ENCODE measurements around the gene RBM8A.

Gene RBM8A

DNA sequence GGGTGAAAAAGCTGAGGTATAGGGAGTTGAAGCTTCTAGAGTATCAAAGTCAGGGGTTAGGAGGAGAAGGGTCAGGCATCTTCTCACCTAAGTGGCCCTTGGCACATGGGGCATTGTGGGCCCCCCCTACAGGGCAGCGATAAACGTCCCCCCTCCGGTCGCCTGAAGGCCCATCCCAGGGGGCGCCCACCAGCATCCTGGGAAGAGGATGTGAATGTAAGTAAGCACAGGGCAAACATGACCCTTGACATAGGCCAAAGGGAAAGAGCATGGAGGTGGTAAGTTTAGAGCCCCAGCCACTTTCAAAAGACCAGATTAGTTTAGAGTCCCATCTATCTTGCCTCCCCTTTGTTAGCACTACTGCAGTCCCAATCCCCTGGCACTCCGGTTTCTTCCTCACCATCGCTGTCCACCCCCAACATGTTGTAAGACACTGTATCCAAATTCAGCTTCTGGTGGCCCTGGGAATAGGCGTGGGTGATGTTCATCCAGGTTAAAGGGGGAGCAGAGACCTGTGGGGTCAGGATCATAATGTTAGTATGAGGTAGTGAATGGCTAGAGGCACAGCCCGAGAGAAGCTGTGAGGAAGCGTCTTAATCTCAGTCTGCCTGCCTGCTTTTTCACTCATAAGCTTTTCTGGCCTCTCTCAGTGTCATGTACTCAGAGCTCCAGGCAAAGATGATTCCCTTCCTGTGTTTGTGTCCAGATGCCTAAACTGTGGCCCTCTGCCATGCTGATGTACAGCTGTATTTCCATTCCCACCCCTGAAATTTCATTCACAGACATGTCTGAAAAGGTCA, 20.1 kb downstream of the RBM8A start:
- no peak for TF ChIP-seq POU6F1 (CRISPR knock-in tag; IDR thresholded peaks at IDR 0.05; ENCODE audit: borderline replicate concordance, low read depth)
- no peak for TF ChIP-seq GLIS3 (CRISPR knock-in tag; IDR thresholded peaks at IDR 0.05)
- no peak for TF ChIP-seq OSR1 (CRISPR knock-in tag; IDR thresholded peaks at IDR 0.05)
- TF ChIP-seq, protein P1, sequence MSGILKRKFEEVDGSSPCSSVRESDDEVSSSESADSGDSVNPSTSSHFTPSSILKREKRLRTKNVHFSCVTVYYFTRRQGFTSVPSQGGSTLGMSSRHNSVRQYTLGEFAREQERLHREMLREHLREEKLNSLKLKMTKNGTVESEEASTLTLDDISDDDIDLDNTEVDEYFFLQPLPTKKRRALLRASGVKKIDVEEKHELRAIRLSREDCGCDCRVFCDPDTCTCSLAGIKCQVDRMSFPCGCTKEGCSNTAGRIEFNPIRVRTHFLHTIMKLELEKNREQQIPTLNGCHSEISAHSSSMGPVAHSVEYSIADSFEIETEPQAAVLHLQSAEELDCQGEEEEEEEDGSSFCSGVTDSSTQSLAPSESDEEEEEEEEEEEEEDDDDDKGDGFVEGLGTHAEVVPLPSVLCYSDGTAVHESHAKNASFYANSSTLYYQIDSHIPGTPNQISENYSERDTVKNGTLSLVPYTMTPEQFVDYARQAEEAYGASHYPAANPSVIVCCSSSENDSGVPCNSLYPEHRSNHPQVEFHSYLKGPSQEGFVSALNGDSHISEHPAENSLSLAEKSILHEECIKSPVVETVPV (CRISPR knock-in tag; IDR thresholded peaks at IDR 0.05): no peak
- TF ChIP-seq SNAI2 (CRISPR knock-in tag; IDR thresholded peaks at IDR 0.05): no peak
- no peak for TF ChIP-seq ARNTL (CRISPR knock-in tag; IDR thresholded peaks at IDR 0.05; ENCODE audit: borderline replicate concordance, low read depth)
- TF ChIP-seq ZNF8 (CRISPR knock-in tag; IDR thresholded peaks at IDR 0.05): no peak
- no peak for TF ChIP-seq ESRRG (CRISPR knock-in tag; IDR thresholded peaks at IDR 0.05)
- TF ChIP-seq PPARA (CRISPR knock-in tag; IDR thresholded peaks at IDR 0.05; ENCODE audit: borderline replicate concordance): no peak
- TF ChIP-seq TCF4 (CRISPR knock-in tag; IDR thresholded peaks at IDR 0.05; ENCODE audit: borderline replicate concordance): no peak
- ATAC-seq: no peak; the same call in 2 of the 3 replicates

GRCh38 chr1:145901312-145902021, 25.8 kb downstream of the RBM8A start:
- ATAC-seq: peak; percentile 54; the same call in 2 of the 3 replicates
- TF ChIP-seq ZC3H10 (CRISPR knock-in tag; IDR thresholded peaks at IDR 0.05): no peak
- no peak for TF ChIP-seq TOX (CRISPR knock-in tag; IDR thresholded peaks at IDR 0.05; ENCODE audit: borderline replicate concordance)
- TF ChIP-seq, protein P1 (CRISPR knock-in tag; IDR thresholded peaks at IDR 0.05): no peak
- TF ChIP-seq RARB (CRISPR knock-in tag; IDR thresholded peaks at IDR 0.05): no peak
- no peak for TF ChIP-seq POU6F1 (CRISPR knock-in tag; IDR thresholded peaks at IDR 0.05; ENCODE audit: borderline replicate concordance, low read depth)
- TF ChIP-seq ESRRG (CRISPR knock-in tag; IDR thresholded peaks at IDR 0.05): no peak
- no peak for TF ChIP-seq GLIS3 (CRISPR knock-in tag; IDR thresholded peaks at IDR 0.05)
- TF ChIP-seq ZFP3 (CRISPR knock-in tag; IDR thresholded peaks at IDR 0.05): no peak
- no peak for TF ChIP-seq ZNF565 (CRISPR knock-in tag; conservative IDR thresholded peaks at IDR 0.05; ENCODE audit: low read depth)
- TF ChIP-seq, protein P2, sequence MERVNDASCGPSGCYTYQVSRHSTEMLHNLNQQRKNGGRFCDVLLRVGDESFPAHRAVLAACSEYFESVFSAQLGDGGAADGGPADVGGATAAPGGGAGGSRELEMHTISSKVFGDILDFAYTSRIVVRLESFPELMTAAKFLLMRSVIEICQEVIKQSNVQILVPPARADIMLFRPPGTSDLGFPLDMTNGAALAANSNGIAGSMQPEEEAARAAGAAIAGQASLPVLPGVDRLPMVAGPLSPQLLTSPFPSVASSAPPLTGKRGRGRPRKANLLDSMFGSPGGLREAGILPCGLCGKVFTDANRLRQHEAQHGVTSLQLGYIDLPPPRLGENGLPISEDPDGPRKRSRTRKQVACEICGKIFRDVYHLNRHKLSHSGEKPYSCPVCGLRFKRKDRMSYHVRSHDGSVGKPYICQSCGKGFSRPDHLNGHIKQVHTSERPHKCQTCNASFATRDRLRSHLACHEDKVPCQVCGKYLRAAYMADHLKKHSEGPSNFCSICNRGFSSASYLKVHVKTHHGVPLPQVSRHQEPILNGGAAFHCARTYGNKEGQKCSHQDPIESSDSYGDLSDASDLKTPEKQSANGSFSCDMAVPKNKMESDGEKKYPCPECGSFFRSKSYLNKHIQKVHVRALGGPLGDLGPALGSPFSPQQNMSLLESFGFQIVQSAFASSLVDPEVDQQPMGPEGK (CRISPR knock-in tag; IDR thresholded peaks at IDR 0.05; ENCODE audit: borderline replicate concordance): no peak
- no peak for TF ChIP-seq CREB5 (CRISPR knock-in tag; IDR thresholded peaks at IDR 0.05; ENCODE audit: low read depth)
- TF ChIP-seq TSHZ2 (CRISPR knock-in tag; IDR thresholded peaks at IDR 0.05): no peak
- TF ChIP-seq OSR1 (CRISPR knock-in tag; IDR thresholded peaks at IDR 0.05): no peak
- TF ChIP-seq BACH2 (CRISPR knock-in tag; IDR thresholded peaks at IDR 0.05; ENCODE audit: borderline replicate concordance): no peak
- no peak for TF ChIP-seq TCF4 (CRISPR knock-in tag; IDR thresholded peaks at IDR 0.05; ENCODE audit: borderline replicate concordance)
- TF ChIP-seq ARNTL (CRISPR knock-in tag; IDR thresholded peaks at IDR 0.05; ENCODE audit: borderline replicate concordance, low read depth): no peak
- no peak for TF ChIP-seq PPARA (CRISPR knock-in tag; IDR thresholded peaks at IDR 0.05; ENCODE audit: borderline replicate concordance)

Measured in SK-N-SH treated with all-trans-retinoic acid at 6 μM for 48 hours (cell line).